NCI-H2227 (cell line): ENCODE measurements around the gene AGFG2.
A peak's percentile ranks its signal among the peaks of the same experiment; 100 is the strongest.
"Not testable (repeated sequence)": the region's sequence is repeated elsewhere in the genome, so short reads cannot be mapped to it uniquely, and the experiment has no call there.

Source experiments
- DNase-seq: peaks from one replicate; lab custom pipeline; 2025; ENCODE audit not compliant: unreplicated experiment; lab: John Stamatoyannopoulos, UW

AGFG2 gene, protein sequence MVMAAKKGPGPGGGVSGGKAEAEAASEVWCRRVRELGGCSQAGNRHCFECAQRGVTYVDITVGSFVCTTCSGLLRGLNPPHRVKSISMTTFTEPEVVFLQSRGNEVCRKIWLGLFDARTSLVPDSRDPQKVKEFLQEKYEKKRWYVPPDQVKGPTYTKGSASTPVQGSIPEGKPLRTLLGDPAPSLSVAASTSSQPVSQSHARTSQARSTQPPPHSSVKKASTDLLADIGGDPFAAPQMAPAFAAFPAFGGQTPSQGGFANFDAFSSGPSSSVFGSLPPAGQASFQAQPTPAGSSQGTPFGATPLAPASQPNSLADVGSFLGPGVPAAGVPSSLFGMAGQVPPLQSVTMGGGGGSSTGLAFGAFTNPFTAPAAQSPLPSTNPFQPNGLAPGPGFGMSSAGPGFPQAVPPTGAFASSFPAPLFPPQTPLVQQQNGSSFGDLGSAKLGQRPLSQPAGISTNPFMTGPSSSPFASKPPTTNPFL

DNA sequence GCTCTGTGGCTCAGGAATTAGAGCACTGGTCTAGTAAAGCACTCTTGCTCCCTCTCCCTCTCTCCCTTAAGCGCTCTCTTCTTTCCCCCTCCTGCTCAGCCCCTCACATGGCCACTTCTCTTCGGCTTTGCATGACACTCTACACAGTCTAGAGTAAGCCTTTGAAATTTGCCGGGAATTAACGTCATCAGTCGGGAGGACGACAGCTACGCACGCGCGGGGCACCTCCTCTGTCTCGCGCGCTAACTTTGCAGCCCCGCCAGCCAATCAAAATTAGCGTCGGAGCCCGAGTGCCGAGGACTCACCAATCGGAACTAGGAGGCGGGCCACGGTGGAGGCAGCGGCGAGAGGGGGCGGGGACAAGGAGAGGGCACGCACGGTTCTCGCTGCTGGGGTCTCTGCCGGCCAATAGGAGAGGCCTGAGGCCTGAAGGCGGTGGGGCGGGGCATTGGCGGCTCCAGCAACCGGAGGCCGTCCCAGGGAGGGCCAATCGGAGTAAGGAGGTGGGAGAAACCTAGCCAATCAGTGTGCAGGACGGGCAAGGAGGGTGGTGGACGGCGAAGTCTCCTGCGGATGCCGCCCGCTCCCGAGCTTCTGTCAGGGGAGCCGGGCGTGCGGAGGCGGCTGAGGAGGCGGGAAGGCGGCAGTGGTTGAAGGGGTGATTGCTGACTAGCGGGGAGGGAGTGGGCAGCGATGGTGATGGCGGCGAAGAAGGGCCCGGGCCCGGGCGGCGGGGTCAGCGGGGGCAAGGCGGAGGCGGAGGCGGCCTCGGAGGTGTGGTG lies at the start of gene AGFG2:
Gene AGFG2 (plus strand): TSS at position 550 of the 782 bp plus-strand sequence. CDS start 144 bp downstream, at position 694.
- peak; percentile 100 for DNase-seq

DNA sequence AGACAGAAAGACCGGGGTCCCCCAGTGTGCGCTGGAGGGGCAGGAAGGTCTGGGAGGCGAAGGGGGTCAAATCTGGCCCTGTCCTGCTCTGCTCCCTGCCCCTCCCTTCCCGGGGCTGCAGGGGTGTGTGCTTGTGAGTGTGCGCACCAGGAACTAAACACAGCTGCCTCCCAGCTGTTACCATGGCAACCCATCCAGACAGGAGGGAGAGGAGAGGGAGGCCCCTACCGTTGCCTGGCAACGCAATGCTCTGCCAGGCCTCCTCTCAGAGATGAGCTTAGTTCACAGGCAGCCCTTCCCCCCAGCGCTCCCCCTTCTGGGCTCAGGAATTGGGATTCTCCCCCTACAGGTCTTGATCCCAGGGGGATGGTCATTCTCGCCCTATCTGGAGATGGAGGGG lies 49.2 kb upstream of the AGFG2 start:
- peak; percentile 99 for DNase-seq

DNA sequence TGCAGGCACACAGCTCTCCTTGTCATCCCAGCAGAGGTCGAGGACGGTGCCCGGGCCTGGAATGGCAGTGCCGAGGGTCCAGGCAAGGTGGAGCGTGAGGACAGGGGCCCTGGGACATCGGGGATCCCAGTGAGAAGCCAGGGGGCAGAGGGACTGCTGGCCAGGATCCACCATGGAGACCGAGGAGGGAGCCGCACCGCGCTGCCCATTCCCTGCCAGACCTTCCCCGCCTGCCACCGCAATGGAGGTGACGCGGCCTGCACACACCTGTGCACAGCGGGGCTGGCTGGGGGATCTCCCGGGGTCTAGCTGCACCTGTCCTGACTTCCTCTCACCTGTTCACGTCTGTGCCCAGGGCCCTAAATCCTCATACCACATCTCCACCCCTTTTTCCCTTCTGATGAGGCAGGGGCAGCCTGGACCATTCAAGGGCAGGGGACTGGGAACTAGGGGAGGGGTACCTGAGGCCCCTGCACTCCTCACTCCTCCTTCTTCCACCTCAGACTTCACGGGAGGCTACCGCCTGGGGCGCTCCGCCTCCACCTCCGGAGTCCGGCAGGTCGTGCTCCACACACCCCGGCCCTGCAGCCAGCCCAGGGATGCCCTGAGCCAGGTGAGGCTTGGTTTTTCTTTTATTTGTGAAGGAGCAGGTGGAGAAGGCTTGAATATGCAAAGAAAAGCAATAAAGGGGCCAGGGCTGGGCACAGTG lies 48.4 kb upstream of the AGFG2 start:
- DNase-seq: no peak

DNA sequence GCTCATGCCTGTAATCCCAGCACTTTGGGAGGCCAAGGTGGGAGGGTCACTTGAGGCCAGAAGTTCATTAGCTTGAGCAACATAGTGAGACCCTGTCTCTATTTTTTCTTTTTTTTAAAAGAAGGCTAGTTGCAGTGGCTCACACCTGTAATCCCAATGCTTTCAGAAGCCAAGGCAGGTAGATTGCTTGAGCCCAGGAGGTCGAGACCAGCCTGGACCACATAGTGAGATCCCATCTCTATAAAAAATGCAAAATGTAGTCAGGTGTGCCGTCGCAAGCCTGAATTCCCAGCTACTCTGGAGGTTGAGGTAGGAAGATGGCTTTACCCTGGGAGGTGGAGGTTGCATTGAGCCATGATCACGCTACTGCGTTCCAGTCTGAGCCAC lies 47.8 kb upstream of the AGFG2 start:
- no peak for DNase-seq

DNA sequence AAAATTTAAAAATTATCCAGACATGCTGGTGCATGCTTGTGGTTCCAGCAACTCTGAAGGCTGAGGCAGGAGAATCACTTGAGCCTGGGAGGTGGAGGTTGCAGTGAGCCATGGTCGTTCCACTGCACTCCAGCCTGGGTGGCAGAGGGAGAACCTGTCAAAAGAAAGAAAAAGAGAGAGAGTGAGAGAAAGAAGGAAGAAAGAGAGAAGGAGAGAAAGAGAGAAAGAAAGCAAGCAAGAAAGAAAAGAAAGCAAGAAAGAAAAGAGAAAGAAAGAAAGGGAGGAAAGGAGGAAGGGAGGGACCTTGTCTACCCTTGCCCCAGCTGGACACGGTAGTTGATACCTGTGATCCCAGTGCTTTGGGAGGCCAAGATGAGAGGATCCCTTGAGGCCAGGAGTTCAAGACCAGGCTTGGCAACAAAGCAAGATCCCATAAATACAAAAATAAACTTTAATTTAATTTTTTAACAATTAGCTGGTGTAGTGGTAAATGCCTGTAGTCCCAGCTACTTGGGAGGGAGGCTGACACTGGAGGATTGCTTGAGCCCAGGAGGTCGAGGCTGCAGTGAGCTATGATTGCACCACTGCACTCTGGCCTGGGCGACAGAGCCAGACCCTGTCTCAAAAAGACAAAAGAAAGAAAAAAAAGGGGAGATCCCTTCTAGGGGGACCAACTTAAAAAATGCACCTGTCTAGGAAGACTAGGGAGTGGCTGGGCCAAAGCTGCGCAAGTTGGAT lies 46.1 kb upstream of the AGFG2 start:
- DNase-seq: no peak

DNA sequence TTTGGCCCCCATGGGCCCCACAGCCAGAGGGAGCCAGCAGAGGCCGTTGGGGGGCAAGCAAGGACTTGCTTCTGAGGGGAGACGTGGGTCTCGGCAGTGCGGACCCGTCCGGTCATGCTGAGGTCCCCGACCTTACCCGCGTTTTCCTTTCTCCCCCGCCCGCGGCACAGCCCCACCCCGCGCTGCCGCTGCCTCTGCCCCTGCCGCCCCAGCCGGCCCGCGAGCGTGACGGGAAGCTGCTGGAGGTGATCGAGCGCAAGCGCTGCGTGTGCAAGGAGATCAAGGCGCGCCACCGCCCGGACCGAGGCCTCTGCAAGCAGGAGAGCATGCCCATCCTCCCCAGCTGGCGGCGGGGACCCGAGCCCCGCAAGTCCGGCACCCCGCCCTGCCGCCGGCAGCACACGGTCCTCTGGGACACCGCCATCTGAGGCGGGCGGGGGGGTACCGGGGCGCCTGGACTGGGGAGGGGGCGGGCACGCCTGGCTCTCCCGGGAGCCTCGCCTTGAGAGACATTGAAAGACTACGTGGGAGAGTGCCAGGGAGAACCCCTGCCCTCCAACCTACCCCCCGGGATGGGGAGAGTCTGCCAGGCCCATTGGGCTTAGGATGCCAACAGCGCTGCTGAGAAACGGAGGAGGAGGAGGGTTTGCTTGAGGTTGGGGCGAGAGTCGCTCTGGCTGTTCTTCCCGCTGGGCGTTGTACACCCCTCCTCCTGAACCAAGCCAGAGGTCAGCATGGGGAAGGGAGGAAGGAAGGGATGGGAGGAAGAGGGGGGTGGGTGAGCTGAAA lies 45.3 kb upstream of the AGFG2 start:
- peak; percentile 19 for DNase-seq

DNA sequence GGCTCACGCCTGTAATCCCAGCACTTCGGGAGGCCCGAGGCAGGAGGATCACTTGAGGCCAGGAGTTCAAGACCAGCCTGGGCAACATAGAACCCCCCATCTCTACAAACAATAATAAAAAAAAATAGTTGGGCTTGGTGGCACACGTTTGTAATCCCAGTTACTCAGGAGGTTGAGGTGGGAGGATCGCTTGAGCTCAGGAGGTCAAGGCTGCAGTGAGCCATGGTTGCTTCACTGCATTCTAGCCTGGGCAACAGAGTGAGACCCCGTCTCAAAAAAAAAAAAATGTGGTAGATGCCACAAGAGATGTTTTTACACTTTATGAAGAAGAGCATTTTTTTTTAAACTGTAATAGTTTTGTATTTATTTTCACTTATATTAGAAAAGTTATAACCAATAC lies 42.5 kb upstream of the AGFG2 start:
- no peak for DNase-seq

DNA sequence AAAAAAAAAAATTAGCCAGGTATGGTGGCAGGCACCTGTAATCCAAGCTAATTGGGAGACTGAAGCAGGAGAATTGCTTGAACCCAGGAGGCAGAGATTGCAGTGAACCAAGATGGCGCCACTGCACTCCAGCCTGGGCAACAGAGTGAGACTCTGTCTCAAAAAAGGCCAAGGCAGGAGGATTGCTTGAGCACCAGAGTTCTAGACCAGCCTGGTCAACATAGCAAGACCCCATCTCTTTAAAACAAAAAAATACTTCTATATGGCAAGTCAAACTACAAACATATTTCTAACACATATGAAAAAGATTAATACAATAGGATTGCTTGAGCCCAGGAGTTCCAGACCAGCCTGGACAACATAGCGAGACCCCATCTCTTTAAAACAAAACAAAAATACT lies 38.3 kb upstream of the AGFG2 start:
- DNase-seq: not testable (repeated sequence)

DNA sequence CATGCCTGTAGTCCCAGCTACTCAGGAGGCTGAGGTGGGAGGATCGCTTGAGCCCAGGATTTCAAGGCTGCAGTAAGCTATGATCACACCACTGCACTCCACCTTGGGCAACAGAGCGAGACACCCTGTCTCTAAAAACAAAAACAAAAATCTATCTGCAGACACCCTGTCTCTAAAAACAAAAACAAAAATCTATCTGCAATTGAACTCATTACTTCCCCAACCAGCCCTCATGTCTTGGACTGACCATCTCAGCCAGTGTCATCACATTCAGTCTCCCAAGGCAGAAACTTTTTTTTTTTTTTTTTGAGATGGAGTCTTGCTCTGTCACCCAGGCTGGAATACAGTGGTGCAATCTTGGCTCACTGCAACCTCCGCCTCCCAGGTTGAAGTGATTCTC lies 35.0 kb upstream of the AGFG2 start:
- not testable (repeated sequence) for DNase-seq

DNA sequence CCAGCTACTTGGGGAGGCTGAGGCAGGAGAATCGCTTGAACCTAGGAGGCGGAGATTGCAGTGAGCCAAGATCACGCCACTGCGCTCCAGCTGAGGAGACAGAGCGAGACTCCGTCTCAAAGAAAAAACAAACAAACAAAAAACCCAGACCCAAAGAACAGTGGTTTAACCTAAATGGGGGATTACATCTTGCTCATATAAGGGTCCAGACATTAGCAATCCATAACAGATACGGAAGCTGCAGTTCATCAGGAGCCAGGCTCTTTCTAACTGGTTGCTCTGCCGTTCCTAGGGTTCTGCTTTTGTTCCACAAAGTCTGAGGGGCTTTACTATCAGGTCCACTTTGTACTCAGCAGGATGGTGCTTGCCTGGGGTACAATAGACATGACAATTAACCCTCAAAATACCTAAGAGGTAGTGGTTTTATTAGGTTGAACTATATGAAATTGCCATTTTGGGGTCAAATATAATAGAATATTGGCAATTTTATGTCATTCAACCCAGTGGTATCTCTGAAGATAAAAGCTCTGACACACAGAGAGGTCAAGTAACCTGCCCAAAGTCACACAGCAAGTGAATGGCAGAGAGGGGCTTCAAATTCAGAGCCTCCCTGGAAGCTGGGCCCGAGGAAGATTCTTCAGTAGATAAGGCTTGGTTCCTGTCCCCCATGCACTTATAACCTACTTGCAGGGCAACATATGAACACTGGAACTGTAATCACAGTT lies 34.0 kb upstream of the AGFG2 start:
- no peak for DNase-seq

DNA sequence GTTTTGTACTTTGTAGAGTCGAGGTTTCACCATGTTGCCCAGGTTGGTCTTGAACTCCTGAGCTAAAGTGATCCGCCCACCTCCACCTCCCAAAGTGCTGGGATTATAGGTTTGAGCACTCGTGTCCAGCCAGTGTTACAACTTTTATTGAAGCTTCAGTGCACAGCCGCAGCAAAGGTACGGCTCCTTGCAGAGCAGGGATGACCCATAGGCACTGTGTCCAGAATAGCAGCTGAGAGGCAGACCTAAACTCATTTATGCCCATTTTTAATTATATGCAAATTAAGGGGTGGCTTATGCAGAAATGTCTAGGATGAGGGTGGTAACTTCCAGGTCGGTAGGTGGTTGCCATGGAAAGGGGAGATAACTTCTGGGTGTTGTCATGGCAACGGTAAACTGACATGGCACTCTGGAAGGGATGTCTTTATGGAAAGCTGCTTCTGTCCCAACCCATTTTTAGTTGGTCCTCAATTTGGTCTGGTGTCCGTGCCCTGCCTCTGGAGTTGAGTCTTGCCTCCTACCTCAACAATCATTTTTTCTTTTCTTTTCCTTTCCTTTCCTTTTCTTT lies 32.6 kb upstream of the AGFG2 start:
- DNase-seq: peak; percentile 47

DNA sequence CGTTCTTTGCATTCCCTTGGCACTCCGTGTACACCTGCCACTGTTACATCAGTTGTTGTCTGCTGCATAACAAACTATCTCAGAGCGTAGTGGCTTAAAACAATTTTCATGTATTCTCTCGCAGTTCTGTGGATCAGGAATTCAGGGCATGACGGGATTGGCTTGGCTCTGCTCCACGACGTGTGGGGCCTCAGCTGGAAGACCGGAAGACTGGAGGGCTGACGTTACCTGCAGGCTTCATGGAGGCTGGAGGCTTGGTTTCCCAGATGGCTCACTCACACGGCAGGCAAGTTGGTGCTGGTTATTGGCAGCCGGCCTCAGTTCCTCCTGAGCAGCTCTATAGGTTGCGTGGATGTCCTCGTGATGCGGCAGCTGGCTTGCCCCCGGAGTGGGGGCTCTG lies 29.8 kb upstream of the AGFG2 start:
- DNase-seq: no peak

DNA sequence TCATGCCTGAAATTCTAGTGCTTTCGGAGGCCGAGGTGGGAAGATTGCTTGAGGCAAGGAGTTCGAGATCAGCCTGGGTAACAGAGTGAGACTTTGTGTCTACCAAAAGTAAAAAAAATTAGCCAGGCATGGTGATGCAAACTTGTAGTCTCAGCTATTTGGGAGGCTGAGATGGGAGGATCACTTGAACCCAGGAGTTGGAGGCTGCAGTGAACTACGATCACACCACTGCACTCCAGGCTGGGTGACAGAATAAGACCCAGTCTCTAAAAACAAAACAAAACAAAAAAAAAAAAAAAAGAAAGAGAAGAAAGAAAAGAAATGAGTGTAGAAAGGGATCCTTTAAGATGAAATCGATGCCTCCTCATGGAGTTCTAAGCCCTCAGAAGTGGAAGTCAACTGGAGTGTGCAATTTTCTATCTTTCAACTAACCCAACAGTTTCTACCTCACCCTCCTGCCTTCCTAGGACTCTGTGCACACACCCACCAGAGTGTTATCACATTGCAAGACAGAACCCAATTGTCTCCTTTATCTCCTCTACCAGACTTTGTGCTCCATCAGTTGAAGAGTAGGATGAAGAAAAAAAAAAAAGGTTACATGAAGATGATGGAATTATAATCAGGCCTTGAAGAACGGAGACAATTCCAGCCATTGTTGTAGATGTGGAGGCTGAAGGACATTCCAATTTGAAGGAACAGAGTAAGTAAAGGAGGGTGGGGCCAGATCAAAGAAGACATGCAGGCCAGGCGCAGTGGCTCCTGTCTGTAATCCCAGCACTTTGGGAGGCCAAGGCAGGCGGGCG lies 28.4 kb upstream of the AGFG2 start:
- DNase-seq: no peak

DNA sequence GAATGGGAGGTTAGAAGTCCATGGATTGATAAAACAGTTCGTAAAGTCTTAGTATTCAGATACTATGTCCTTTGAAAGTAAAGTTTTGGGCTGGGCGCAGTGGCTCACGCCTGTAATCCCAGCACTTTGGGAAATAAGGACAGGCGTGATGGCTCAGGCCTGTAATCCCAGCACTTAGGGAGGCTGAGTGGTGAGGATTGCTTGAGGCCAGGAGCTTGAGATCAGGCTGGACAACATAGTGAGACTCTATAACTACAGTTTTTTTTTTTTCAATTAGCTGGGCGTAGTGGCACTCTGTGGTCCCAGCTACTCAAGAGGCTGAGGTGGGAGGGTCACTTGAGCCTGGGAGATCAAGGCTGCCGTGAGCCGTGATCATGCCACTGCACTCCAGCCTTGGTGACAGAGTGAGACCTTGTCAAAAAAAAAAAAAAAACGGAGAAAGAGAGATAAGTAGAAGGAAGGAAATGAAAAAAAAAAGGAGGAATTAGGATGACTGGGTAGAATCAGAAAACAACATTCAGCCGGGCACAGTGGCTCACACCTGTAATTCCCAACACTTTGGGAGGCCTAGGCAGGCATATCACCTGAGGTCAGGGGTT lies 25.7 kb upstream of the AGFG2 start:
- no peak for DNase-seq

DNA sequence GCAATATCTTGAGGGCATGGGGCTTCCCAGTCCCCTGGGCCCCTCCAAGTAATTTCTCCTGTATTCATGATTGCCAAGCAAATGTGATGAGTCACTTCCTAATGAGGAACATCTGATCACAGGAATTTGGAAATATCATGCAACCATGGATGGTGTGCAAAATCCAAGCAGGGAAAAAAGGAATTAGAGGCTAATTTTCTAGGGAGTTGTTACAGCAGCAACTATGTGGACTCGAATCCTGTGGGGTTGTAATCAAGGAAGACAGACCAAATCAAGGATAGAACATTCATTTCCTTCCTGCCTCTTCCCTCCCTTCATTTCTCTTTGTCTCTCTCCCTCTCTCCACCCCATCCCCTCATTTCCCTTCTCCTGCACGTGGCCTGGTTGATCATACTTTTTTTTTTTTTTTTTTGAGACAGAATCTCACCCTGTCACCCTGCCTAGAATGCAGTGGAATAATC lies 23.9 kb upstream of the AGFG2 start:
- no peak for DNase-seq

DNA sequence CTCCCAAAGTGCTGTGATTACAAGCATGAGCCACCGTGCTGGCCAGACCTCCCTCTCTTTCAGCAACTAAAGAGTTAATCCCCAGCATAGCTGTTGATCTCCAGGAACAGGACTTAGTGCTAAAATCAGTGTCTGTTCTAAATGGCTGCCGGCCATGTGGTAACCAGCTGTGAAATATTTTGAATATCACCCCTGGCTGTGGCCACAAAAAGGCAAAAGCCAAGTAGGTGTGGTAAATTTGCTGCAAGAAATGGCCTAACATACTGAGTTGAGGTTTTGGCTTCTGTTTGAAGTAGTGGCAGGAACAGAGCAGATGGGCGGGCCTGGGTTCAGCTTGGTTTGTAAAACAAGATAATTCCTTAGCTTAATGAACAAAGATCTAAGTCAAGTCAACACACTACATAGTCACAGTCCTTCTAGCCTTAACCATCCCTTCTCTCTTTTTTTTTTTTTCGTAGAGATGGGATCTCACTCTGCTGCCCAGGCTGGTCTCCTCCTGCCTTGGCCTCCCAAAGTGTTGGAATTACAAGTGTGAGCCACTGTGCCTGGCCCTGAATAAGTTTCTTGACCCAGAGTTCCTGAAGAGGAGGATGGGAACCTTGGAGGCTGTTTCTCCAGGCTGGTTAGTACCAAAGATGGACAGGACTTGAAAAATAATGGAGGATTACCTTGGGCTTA lies 22.7 kb upstream of the AGFG2 start:
- no peak for DNase-seq

DNA sequence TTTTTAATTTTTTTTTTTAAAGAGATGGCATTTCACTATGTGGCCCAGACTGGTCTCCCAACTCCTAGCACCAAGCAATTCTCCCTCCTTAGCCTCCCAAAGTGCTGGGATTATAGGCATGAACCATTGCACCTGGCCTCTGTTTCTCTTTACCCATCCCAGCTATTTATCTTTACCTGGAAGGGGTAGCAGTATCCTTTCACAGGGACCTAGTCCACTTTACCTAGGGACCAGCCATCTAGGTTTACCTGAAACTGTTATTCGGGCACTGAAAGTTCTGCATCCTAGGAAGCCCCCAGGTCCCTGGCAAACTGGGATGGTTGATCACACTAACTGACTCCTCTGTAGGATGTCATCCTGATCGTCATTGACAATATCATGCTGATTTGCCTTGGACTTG lies 21.7 kb upstream of the AGFG2 start:
- DNase-seq: no peak
